Liver (tissue), 3 donors: ENCODE data around the gene DNAI4.

ENCODE experiments used
- TAF1 ChIP-seq: conservative IDR thresholded peaks from 2 replicates; pipeline ENCODE4 v1.6.1; 2016; ENCODE audit warnings: antibody characterized with exemption, mild to moderate bottlenecking
- TF ChIP-seq, protein P1 (sequence below): fragments of 150-350 bp; IDR thresholded peaks from 2 replicates; pipeline ENCODE4 v1.5.1; 2017; ENCODE audit warnings: improper control_type of control experiment, low read depth, low read length; ENCODE audit not compliant: missing input control
- TF ChIP-seq, protein P2 (sequence below): IDR thresholded peaks from 2 replicates; pipeline ENCODE4 v1.6.1; 2016; ENCODE audit warnings: antibody characterized with exemption, mild to moderate bottlenecking
- donor health status: healthy.
- donor health status: healthy.

DNA sequence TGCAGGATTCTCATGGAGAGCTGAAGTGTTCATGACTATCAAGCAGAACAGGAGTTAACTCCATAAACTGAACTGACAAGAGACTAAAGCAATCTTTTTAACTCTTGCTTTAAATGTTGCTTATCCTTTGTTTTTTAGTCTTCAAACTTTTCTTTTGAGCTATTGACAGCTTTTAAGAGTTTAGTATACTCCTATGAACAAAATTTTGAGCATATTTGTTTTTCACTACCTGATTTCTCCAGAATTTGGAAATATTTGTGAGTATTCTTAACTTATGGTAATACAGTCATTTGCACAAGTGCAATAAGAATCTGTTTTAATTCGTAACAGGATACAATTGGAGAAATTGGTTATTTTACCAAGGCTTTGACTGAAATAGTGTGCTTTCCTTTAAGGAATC, 7.2 kb downstream of the DNAI4 start:
- TF ChIP-seq, protein P1, sequence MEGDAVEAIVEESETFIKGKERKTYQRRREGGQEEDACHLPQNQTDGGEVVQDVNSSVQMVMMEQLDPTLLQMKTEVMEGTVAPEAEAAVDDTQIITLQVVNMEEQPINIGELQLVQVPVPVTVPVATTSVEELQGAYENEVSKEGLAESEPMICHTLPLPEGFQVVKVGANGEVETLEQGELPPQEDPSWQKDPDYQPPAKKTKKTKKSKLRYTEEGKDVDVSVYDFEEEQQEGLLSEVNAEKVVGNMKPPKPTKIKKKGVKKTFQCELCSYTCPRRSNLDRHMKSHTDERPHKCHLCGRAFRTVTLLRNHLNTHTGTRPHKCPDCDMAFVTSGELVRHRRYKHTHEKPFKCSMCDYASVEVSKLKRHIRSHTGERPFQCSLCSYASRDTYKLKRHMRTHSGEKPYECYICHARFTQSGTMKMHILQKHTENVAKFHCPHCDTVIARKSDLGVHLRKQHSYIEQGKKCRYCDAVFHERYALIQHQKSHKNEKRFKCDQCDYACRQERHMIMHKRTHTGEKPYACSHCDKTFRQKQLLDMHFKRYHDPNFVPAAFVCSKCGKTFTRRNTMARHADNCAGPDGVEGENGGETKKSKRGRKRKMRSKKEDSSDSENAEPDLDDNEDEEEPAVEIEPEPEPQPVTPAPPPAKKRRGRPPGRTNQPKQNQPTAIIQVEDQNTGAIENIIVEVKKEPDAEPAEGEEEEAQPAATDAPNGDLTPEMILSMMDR = no peak
- TF ChIP-seq, protein P2, sequence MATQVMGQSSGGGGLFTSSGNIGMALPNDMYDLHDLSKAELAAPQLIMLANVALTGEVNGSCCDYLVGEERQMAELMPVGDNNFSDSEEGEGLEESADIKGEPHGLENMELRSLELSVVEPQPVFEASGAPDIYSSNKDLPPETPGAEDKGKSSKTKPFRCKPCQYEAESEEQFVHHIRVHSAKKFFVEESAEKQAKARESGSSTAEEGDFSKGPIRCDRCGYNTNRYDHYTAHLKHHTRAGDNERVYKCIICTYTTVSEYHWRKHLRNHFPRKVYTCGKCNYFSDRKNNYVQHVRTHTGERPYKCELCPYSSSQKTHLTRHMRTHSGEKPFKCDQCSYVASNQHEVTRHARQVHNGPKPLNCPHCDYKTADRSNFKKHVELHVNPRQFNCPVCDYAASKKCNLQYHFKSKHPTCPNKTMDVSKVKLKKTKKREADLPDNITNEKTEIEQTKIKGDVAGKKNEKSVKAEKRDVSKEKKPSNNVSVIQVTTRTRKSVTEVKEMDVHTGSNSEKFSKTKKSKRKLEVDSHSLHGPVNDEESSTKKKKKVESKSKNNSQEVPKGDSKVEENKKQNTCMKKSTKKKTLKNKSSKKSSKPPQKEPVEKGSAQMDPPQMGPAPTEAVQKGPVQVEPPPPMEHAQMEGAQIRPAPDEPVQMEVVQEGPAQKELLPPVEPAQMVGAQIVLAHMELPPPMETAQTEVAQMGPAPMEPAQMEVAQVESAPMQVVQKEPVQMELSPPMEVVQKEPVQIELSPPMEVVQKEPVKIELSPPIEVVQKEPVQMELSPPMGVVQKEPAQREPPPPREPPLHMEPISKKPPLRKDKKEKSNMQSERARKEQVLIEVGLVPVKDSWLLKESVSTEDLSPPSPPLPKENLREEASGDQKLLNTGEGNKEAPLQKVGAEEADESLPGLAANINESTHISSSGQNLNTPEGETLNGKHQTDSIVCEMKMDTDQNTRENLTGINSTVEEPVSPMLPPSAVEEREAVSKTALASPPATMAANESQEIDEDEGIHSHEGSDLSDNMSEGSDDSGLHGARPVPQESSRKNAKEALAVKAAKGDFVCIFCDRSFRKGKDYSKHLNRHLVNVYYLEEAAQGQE = no peak
- no peak for TF ChIP-seq TAF1
